Stimulated activated CD4-positive, alpha-beta T cell treated with anti-CD3 and anti-CD28 coated beads, Interleukin-2, amount 100 ng/mL, for 48 hours (primary cell): Measurements from ENCODE around the gene PTMA.

Experiments used
- DNase-seq, 2 donors: peaks; one replicate each; pipeline ENCODE4 v3.0.0-alpha.2; 2020

The PTMA gene

DNA sequence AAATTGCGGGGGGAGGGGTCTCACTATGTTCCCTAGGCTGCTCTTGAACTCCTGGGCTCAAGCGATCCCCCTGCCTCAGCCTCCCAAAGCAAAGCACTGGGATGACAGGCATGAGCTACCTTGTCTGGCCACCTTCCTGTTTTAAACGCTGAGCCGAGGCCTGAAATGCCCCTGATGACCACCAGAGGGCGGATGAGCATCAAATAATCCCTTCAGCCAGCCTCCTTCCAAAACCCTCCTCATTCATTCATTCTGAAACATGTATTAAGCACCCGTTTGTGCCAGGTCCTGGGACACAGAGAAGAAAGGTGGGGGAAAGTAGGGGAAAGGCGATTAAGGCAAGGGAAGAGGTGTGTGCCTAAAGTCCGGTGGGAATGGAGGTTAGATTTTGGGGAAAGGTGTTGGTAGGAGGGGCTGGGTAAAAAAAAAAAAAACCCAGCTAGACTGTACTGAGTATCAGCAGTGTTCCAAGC, 30.7 kb upstream of the PTMA start:
- DNase-seq, result peak; percentile 82 to 87

DNA sequence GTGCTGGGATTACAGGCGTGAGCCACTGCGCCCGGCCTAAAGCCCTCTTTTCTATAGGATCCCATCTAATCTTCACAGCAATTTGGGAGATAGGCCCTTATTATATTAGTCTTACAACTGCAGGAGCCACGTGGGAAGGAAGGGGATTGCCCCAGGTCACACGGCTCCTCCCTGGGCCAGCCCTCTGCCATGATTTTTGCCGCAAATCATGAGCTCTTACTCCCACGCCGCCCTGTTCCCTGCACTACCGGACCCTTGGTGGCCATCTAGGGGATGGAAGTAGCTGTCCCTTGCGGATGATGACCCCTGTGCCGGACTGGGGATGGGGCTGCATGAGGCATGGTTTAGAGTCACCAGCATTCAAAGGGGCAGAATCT, 28.4 kb upstream of the PTMA start:
- DNase-seq, result no peak

DNA sequence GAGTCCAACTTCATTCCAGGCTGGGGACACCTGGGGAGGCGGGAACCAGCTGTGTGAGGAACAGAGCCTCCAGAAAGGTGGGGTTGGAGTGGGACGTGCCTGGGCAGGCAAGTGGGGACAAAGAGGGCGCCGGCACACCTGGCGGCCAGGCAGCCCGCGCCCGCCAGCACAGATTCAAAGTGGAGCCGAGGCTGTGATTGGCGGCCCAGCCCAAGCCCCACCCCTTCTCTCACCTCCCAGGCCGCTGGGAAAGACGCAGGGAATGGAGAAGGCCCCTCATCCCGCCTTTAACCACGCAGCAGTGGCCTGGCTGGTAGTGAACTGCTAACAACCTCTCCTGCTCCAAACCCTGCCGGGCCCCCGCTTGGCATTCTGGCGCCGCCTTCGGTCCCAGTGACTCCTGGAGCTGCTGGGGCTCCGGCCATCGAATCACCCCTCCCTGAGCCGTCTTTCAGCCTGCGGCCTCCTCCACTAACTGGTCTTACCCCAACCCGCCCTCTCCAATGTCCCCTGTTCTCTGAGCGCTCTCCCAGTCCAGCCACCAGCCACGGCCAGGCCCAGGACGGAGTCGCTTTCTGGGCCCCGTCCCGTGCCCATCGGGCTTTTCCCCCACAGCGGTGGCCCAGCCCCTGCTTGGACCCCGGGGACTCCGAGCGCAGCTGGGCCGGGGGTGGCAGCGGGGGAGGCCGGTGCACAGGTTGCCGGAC, 27.9 kb upstream of the PTMA start:
- no peak for DNase-seq

DNA sequence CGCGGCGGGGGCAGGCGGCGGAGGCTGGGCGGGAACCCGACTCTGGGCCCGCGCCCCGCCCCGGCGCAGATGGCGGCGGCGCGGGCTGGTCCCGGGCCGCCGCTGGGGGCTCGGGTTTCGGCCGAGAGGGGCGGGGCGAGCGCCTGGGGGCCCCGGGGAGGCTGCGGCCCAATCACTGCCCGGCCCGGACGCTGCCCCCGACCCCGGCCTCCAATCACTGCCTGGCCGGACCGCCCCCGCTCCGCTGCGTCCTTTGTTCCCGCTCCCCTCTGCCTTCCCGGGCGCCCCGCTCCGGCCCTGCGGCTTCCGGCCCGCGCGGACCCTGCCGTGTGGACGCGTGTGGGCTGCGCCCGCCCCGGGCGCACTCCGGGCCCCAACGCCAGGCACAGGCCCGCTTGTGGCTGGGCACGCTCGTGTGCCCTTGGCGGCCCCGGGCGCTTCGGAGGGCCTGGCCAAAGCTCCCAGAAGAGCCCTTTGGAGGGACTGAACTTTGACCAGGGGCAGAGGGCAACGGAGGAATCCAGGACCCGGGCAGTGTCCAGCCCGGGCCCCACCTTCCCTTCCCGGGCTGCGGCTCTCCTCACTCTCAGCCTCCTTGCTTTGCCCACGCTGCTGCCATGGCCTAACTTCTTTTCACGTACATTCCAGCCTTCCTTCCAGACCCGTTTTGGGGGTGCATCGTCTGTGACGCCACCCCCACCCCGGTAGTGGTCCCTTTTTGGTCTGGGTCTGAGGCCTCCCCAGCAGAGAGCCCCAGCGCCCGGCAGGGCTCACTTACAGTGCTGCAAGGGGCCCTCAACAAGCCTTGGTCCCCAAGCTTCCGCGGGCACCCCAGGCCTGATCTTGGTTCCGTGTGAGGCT, 27.1 kb upstream of the PTMA start:
- no peak for DNase-seq

DNA sequence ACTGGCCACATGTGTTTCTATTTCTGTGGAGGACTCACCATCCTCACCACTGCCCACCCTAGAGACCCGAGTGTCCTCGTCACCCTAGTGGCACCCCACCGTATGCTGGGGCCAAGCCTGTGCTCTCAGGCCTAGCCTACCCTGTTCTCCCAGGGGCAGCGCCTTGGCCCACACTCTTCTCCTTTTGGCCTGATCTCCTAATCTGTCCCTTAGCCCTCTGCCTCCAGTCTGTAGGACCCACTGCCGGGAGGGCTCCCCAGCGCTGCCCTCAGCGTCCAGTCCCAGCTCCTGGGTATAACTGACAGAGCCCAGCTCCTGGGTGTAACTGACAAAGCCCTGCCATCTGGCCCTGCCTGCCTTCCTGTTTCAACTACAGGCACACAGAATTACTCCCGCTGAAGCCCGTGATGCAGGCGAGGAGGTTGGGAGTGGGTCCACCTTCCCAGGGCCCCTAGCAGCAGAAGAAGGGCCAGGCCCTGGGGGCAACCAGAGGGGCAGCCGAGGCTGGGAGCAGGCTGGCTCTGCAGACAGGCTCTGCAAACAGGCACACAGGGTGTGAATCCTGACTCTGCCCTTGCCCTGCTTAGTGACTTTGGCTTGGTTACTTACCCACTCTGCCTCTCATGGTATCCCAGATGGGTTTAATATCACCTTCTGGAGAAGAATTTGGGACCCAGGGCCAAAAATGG, 25.6 kb upstream of the PTMA start:
- DNase-seq, result no peak

DNA sequence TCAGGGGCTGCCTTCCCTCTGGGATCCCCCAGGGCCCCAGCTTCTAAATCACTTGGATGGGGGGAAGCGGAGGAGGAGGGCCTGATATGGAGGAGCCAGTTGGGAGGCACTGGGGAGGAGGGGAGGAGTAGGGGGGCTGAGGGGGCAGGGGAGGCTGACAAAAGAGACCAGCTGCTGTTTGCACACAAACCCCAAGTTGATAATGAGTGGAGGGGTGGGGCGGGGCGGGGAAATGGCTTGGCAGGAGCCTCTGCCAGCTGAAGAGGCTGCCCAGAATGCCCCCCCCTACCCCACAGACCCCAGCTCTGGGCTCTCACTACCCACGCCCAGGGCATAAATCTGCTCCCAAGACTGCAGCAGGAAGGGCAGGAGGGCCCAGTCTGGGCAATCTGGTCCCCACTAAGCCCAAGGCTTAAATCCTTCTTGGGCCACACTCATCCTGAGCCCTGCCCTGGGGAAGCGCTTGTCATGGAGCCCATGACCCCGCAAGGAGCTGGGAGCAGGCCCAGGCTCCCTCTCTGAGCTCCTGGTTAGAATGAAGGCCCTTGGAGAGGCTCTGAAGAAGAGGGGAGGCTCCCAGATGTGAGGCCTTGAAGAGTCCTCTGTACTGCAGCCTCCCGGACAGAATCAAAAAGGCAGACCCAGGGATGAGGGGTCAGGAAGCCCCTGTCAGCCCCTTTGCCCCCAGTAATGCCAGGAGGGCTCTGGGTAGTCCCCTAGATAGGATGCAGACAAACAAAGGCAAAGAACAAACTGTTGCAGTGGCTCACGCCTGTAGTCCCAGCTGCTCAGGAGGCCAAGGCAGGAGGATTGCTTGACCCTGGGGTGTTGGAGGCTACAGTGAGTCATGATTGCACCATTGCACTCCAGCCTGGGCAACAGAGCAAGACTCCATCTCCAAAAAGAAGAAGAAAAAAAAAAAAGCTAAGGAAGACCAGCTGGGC, 24.8 kb upstream of the PTMA start:
- no peak for DNase-seq

DNA sequence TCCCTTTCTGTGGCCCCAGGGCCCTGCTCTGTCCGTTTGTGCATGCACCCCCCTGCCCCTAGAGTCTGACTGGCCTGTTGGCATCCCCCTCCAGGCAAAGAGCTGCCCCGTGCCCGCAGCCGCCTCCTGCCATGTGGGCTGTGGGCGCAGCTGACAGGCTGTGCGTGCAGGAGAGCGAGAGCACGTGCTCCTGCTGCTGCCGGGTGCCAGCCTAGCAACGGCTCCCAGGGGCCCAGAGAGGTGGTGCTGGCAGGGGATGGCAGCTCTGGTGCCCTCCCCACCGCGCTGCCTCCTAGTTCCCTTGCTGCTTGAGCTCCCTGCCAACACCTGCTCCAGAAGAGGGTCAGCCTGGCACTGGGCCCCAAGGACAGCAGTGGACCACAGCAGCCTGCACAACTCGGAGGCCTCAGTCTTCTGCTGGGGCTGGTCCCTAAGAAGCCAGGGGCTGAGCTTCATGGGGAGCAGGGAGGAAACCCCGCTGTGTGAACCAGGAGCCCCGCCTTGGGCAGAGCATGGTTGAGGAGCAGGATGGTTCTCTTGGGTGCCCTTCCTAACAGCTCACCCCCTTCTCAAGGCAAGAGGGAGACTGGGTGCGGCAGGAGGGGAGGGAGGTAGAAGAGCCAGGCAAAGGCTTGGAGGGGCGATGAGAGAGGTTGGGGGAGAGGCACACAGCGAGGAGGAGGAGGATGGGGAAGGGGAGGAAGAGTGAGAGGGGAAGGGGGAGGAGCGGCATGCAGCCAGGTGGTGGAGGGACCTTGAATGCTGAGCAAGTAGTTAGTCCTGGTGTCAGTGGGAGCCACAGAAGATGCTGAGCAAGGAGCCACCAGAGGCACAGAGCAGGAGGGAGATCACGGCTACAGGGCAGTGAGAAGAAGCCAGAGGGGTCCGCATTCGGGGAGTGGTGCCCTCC, 23.8 kb upstream of the PTMA start:
- no peak for DNase-seq

DNA sequence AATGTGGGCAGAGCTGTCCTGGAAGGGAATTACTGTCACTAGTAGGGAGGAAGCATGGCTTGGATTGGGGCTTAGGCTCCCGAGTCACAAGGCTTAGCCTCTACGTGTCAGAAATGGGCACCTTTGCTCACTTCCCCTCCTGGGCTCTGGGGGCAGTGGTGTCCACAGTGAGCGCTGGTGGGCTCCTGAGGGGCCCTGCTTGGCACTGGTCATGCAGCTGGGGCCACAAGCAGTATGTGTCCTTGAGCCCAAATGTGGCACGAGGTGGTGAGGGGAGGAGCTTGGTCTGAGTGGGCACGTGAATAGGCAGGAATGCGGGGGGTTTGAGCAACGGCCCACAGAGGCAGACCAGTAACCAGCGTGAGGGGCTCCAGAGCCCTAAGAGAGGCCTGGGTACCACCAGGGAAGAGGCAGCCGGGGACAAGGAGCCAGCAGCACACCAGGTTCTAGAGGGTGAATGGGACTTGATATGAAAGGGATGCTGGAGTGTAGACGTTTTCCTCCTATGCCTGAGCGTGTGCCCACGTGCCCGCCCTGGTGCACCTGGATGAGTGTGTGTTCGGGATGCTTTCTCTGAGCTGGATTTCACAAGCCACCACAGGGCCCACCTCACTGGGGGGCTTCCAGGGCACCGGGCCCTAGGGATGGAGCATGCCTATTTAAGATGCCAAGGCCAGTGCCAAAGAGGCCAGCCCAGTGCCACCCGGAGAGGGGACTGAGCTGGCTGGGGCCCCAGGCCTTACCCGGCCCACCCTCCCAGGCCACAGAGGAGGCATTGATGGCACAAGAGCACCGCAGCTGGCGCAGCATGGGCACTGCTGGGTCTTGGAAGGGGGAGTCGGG, 22.8 kb upstream of the PTMA start:
- no peak for DNase-seq

DNA sequence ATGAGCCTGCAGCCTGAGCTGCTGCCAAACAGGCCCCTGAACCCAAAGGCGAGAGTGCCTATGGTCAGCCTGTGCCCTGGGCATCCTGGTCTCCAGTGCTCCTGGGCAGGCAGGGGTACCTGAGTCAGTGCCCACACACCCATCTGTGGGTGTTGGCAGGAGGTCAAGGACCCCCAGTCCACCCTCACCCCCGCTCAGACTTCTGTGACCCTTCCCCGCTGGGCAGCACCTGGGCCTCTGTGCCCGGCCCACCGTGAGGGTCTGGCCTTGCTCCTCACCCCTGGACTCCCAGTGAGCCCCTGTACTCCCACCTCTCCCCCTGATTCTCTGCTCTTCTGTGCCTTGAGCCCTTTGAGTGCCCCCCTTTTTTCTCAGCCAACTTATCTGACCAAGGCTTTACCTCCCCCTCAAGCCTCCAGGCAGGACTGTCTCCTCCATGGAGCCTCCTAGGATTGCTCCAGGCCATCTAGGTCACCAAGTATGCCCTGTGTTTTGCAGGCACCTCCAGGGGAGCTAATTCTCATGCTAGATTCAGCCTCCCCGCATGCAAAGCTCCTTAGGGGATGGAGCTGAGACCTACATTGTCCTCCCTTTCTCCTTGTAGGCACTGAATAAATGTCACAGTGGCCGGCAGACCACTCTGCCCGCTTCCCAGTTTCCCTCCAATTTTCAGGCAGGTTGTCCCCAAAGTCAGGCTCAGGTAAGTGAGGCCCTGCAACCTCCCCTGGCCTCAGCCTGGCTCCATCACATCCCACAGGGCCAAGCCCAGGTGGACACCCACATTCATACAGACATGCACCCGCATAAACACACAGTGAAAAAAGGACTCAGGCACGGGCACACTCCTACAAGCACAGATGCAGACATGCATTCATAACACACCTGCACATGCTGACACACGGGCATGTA, 21.9 kb upstream of the PTMA start:
- DNase-seq, result no peak

DNA sequence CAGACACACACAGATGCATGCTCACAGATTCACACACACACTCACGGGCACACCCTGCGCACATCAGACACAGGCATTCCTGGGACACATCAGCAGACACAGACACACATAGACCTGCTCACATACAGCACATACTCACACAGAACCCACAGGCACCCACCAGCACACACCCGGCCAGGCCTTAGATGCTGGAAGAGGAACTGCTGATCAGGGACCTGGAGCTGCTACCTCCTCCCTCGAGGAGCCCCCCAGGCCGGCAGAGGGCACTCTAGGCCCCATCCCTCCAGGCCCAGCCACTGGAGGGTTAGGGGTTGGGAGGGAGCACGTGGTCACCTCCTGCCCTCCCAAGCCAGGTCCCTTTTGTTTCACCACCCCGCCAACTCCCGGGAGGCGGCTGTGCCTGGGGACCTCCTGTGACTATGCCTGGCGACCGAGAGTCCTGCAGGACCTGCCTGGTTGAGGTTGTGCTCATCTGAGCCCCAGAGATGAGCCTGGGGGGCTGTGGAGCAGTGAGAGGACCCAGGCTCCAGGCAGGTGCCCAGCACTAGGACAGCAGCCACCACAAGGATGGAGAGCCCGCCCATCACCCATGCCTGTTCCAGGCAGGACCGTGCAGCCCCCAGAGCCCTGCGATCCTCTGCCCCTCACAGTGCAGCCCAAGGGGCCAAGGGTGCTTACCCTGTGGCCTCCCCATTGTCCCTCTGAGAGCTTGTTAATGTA, 21.0 kb upstream of the PTMA start:
- peak; percentile 53 to 55 for DNase-seq

DNA sequence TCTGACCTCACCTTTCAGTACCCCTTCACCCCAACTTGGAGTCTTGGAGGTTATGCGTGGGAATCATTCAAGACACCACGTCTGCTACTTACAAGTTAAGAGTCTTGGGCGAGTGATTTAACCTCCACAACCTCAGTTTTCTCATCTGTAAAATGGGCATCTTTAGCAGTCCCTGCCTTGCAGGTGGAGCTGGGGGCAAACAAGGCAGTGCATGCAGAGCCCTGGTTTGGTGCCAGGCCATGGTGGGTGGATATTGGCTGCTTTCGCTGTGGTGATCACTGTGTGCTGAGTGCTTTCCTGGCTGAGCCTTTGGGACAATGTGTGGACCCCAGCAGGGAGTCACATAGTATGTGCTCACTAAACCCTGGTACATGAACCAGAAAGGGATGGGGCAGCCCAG, 20.4 kb upstream of the PTMA start:
- DNase-seq, result no peak

DNA sequence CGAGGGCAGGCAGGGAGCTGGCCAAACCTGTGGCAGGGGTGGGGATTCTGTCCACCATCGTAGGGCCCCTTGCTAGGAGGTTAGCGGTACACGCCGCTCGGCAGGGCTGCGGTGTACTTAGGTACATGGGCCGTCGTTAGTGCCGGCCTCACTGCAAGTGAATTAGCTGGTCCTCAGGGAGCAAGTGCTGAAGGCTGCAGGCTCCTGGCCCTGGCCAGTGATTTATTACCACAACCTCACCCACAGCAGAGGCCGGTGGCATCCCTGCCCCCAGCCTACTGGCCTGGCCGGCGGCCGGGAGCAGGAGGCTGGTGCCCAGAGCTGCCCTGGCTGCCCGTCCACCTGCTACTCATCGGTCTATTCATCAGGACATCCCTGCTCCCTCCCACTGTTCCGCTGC, 19.6 kb upstream of the PTMA start:
- DNase-seq, result no peak

DNA sequence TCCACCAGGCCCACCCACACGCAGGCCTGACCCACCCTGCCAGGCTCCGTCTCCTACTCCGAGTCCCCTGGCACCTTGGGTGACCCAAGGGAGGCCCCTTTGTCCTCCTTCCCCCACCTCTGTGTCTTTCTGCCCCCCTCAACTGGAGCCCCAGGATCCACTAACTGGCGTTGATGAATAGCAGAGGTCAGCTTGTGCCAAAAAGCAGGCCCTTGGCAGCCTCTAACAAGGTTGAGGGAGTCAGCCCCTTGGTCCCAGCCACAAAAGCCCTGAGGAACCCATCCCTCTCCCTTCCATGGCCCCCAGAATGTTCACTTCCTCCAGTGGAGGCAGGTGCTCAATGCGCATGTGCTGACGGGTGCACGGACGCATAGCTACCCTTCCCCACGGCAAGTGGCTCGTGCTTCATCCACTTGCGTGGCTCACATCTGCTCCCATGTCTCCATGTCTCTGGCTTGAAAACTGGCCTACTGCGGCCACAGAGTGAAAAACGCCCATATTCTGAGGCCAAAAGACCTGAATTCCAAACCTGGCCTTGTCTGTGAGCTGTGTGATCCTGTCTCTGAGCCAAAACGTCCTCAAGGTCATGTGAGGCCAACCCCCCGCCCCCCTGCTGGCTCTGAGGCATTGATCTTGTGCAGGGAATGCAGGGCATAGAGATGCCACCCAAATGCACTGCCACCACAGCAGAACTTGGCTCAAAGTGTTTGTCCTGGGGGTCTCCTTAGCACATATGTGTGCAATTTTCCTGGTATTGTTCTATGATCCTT, 19.0 kb upstream of the PTMA start:
- DNase-seq, result no peak

DNA sequence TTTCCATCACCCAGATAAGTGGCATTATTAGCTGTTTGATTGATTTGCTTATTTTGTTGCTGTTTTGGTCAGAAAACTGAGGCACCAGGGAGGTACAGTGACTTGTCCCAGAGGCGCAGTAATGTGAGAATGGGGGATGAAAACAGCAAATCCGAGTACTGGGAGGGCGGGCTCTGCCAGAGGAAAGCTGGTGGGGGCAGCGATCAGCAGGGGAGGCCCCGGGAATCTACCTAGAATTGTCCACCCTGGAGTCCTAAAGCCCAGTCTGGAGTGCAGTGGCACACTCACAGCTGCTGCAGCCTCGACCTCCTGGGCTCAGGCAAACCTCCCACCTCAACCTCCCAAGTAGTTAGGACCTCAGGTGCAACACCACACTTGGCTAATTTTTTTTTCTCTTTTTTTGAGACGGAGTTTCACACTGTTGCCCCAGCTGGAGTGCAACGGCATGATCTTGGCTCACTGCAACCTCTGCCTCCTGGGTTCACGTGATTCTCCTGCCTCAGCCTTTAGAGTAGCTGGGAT, 17.0 kb upstream of the PTMA start:
- DNase-seq, result no peak

DNA sequence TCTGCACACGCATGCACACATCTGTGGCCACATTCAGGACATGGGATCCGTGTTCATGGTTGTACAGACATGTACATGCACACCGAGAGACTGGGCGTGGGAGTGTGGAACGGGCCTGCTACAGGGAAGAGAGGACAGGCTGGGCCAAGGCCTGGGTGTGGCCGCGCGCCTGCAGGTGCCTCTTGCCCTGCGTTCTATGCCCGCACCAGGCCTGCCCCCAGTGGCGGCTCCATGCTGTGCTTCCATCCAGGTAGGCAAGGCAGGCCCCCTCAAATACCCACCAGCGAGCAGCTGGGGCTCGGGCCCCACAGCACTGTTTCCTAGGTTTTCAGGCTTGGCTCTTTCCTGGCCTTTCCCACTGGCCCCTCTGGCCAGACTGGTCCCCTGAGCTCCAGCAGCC, 15.5 kb upstream of the PTMA start:
- DNase-seq, result no peak

DNA sequence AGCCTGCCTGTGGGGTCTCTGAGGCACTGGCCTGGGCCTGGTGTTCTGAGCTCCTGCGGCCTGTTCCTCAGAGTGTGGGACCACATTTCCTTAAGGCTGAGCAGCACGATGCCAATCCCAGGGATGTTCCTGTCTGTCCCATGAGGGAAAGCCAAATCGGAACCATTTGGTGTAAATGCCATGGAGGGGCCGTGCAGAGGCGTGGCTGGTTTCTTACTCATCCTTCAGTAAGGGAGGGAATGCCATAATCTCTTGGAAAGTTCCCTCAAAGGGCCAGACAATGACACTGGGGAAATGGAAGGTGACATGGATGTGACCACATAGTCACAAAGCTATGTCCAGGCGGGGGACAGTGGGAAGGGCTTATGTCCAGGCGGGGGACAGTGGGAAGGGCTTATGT, 14.4 kb upstream of the PTMA start:
- no peak for DNase-seq

DNA sequence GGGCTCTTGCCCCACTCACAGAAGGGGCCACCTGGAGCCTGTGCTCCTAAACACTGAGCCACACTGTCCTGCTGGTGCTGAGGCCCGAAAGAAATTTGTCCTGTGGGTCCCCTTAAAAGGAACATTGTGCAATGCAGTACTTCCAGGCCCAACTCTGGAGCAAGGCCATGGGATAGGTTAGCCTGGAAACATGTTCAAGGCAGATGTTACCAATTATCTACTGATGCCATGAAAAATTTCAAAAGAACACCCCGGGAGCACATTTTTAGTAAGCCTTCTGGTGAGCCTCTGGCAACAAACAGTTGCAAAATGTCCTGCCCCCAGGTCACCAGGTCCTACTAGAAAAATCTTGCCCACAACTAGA, 12.3 kb upstream of the PTMA start:
- no peak for DNase-seq

DNA sequence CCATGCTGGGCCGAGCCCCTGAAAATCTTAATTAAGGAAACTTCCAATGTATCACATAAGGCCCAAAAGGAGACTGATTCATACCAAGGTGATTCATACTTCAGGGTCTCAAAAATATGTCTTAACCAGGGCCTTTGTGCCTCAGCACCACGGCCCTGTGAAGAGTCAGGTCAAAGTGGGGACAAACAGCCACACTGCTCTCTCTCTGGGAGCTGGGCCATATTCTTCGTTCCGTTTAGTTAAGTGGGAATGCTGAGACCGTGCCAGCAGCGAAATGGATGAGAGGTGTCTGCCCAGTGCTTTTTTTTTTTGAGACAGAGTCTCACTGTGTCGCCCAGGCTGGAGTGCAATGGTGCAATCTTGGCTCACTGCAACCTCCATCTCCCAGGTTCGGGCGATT, 9.3 kb upstream of the PTMA start:
- no peak for DNase-seq
